GM19468 (cell line): ENCODE results near the gene ABCB4.
"Not testable (repeated sequence)": the region's sequence is repeated elsewhere in the genome, so short reads cannot be mapped to it uniquely, and the experiment has no call there.

Source experiments
- ATAC-seq: cut with Tn5 transposase; IDR thresholded peaks from one replicate; pipeline ENCODE4 v1.9.1; 2021; ENCODE audit warnings: mild to moderate bottlenecking, moderate library complexity, moderate number of reproducible peaks; ENCODE audit not compliant: unreplicated experiment; ENCODE audit errors: extremely low read depth

ABCB4 gene

GRCh38 chr7:87479951-87480350 is 4.5 kb upstream of the ABCB4 start:
- no peak for ATAC-seq

GRCh38 chr7:87476179-87476557 is 688 bp upstream of the ABCB4 start:
- ATAC-seq = no peak

- peak; percentile 53 for ATAC-seq
Measured at GRCh38 chr7:87474533-87475358, 734 bp downstream of the ABCB4 start.

GRCh38 chr7:87473986-87474385 is 1.5 kb downstream of the ABCB4 start:
- no peak for ATAC-seq

GRCh38 chr7:87473192-87473591 is 2.3 kb downstream of the ABCB4 start:
- ATAC-seq = no peak

GRCh38 chr7:87471473-87471872 is 4.0 kb downstream of the ABCB4 start:
- no peak for ATAC-seq

GRCh38 chr7:87469204-87469603 is 6.3 kb downstream of the ABCB4 start:
- ATAC-seq = not testable (repeated sequence)

- not testable (repeated sequence) for ATAC-seq
Measured at GRCh38 chr7:87465534-87465880, 10.0 kb downstream of the ABCB4 start.

- not testable (repeated sequence) for ATAC-seq
Measured at GRCh38 chr7:87464830-87465533, 10.5 kb downstream of the ABCB4 start.

GRCh38 chr7:87463982-87464381 is 11.5 kb downstream of the ABCB4 start:
- ATAC-seq = no peak

GRCh38 chr7:87460444-87460843 is 15.0 kb downstream of the ABCB4 start:
- not testable (repeated sequence) for ATAC-seq

GRCh38 chr7:87459941-87460340 is 15.5 kb downstream of the ABCB4 start:
- ATAC-seq = no peak

GRCh38 chr7:87458148-87458547 is 17.3 kb downstream of the ABCB4 start:
- no peak for ATAC-seq

- no peak for ATAC-seq
Measured at GRCh38 chr7:87456247-87456646, 19.2 kb downstream of the ABCB4 start.

GRCh38 chr7:87452279-87452678 is 23.2 kb downstream of the ABCB4 start:
- ATAC-seq = no peak

GRCh38 chr7:87451187-87451586 is 24.3 kb downstream of the ABCB4 start:
- no peak for ATAC-seq

- no peak for ATAC-seq
Measured at GRCh38 chr7:87450706-87451105, 24.8 kb downstream of the ABCB4 start.

- ATAC-seq = no peak
Measured at GRCh38 chr7:87448388-87448787, 27.1 kb downstream of the ABCB4 start.

GRCh38 chr7:87447116-87447635 is 28.3 kb downstream of the ABCB4 start:
- ATAC-seq = no peak

- ATAC-seq = peak; percentile 93
Measured at GRCh38 chr7:87445897-87446296, 29.6 kb downstream of the ABCB4 start.

- no peak for ATAC-seq
Measured at GRCh38 chr7:87435546-87435945, 39.9 kb downstream of the ABCB4 start.
